HEK293T (cell line): ENCODE data around the gene ZBTB42.

ENCODE experiments used
- CTBP1 ChIP-seq: fragments of 450-650 bp; IDR thresholded peaks from 2 replicates; pipeline ENCODE4 v1.6.1; 2016; ENCODE audit warnings: borderline replicate concordance
- ELF4 ChIP-seq: fragments of 450-650 bp; IDR thresholded peaks from 2 replicates; pipeline ENCODE4 v1.6.1; 2017; ENCODE audit warnings: antibody characterized with exemption
- FOXA1 ChIP-seq: fragments of 450-650 bp; IDR thresholded peaks from 2 replicates; pipeline ENCODE4 v1.6.1; 2016; ENCODE audit warnings: mild to moderate bottlenecking
- FOXK2 ChIP-seq: fragments of 450-650 bp; IDR thresholded peaks from 2 replicates; pipeline ENCODE4 v1.6.1; 2016; ENCODE audit warnings: mild to moderate bottlenecking
- FOXM1 ChIP-seq: fragments of 450-650 bp; IDR thresholded peaks from 2 replicates; pipeline ENCODE4 v1.6.1; 2017; ENCODE audit warnings: mild to moderate bottlenecking, borderline replicate concordance
- HDGF ChIP-seq: fragments of 450-650 bp; IDR thresholded peaks from 2 replicates; pipeline ENCODE4 v1.6.1; 2017; ENCODE audit warnings: antibody characterized with exemption, borderline replicate concordance
- L3MBTL2 ChIP-seq: fragments of 450-650 bp; conservative IDR thresholded peaks from 2 replicates; pipeline ENCODE4 v1.6.1; 2016; ENCODE audit warnings: mild to moderate bottlenecking
- NFRKB ChIP-seq: fragments of 450-650 bp; IDR thresholded peaks from 2 replicates; pipeline ENCODE4 v1.6.1; 2016; ENCODE audit warnings: mild to moderate bottlenecking, moderate library complexity
- PKNOX1 ChIP-seq: fragments of 450-650 bp; IDR thresholded peaks from 2 replicates; pipeline ENCODE4 v1.6.1; 2016
- SP1 ChIP-seq: fragments of 450-650 bp; IDR thresholded peaks from 2 replicates; pipeline ENCODE4 v1.6.1; 2017
- SUZ12 ChIP-seq: fragments of 450-650 bp; IDR thresholded peaks from 2 replicates; pipeline ENCODE4 v1.6.1; 2016; ENCODE audit warnings: mild to moderate bottlenecking
- TARDBP ChIP-seq: fragments of 450-650 bp; IDR thresholded peaks from 2 replicates; pipeline ENCODE4 v1.6.1; 2016
- ZNF384 ChIP-seq: fragments of 450-650 bp; IDR thresholded peaks from 2 replicates; pipeline ENCODE4 v1.6.1; 2016

DNA sequence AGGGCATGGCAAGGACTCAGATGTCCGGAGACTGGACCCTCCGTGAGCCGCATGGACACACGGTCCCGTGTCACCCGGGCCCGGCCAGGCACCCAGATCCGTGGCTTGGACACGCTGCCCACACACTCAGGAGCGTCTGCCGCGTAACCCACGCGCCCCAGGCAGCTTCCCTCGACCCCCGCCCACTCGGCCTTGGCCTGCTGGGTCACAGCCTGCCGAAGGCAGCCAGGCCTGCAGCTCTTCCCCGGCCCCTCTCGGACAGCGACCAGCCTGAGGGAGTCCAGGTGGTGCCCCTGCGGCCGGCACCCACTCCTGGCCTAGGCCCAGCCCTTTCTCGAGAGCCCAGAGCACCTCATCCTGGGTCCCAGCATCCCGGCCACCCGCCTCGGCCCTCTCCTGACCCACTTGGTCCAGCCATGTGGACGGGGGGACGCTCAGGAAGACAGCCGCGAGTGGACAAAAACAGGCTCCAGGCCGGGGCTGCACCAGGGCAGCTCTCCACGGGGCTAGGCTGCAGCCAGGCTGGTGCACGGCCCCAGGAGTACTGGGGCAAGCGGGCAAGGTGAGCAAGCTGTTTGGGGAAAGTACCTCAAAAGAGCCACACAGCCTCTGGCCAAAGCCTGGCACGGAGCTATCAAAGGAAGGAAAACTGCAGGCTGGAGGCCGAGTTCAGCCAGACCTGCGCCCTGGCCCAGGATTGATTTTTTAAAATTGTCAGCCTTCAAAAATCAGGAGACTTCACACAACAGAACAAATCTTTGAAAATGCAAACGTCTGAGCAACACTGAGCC, 11.8 kb upstream of the ZBTB42 start:
- TF ChIP-seq SP1 = no peak
- TF ChIP-seq CTBP1 = no peak
- TF ChIP-seq PKNOX1 = no peak
- no peak for TF ChIP-seq FOXK2
- no peak for TF ChIP-seq L3MBTL2
- no peak for TF ChIP-seq SUZ12
- TF ChIP-seq NFRKB = no peak
- no peak for TF ChIP-seq TARDBP
- TF ChIP-seq ELF4 = no peak
- no peak for TF ChIP-seq ZNF384
- no peak for TF ChIP-seq FOXM1
- no peak for TF ChIP-seq FOXA1
- no peak for TF ChIP-seq HDGF
